Effector memory CD4-positive, alpha-beta T cell (primary cell): Measurements from ENCODE around the gene FAM3A.

Source experiments
- DNase-seq, 3 donors: peaks; one replicate each; pipeline ENCODE4 v3.0.0-alpha.2; 2020
- H3K27ac ChIP-seq: 2 replicates; pipeline ENCODE4 v1.7.0; 2013; ENCODE audit warnings: mild to moderate bottlenecking, low read length, moderate library complexity; ENCODE audit not compliant: insufficient read depth, poor library complexity, severe bottlenecking
- H3K27me3 ChIP-seq: replicated peaks from 2 replicates; pipeline ENCODE4 v1.7.0; 2013; ENCODE audit warnings: mild to moderate bottlenecking, low read length; ENCODE audit not compliant: insufficient read depth, control insufficient read depth, poor library complexity, severe bottlenecking
- H3K36me3 ChIP-seq: 2 replicates; pipeline ENCODE4 v1.7.0; 2013; ENCODE audit warnings: mild to moderate bottlenecking, low read length, moderate library complexity; ENCODE audit not compliant: control insufficient read depth, insufficient read depth
- H3K4me1 ChIP-seq: 2 replicates; pipeline ENCODE4 v1.7.0; 2013; ENCODE audit warnings: low read length, mild to moderate bottlenecking; ENCODE audit not compliant: control insufficient read depth, insufficient read depth, poor library complexity, severe bottlenecking
- H3K4me3 ChIP-seq: 2 replicates; pipeline ENCODE4 v1.7.0; 2013; ENCODE audit warnings: low read length, low read depth, mild to moderate bottlenecking; ENCODE audit not compliant: insufficient read depth, poor library complexity, severe bottlenecking
- H3K9me3 ChIP-seq: 2 replicates; pipeline ENCODE4 v1.7.0; 2013; ENCODE audit warnings: mild to moderate bottlenecking, low read length, moderate library complexity; ENCODE audit not compliant: control insufficient read depth

FAM3A gene

DNA sequence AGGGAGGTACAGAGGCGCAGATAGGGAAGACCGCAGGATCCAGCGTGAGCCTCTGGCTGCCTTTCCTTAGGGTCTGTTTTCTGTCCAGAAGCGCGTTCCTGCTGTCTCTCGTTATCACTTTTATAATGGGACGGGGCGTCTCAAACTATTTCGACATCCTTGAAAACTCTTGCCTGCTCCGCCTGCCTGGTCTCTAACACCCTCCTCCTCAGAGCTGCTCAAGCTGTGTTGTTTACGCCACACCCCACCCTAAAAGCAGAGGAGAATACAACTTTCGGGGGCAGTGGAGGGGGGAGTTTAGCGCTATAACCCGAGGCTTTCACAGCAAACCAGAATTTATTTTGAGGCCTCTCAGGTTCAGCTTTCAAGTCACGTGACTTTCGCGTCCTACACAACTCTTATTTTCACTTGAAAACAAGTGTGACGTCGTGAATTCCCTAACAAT lies 646 bp upstream of the FAM3A start:
- H3K4me1 ChIP-seq: no peaks in the 10 kb centered on the region
- DNase-seq: peak in 1 of 3 donors; percentile 2
- H3K27me3 ChIP-seq: no peaks in the 10 kb centered on the region
- H3K9me3 ChIP-seq: no peaks in the 10 kb centered on the region
- H3K27ac ChIP-seq: peak overlapping the region; percentile 60
- H3K4me3 ChIP-seq: peak overlapping the region; percentile 40
- no peaks in the 10 kb centered on the region for H3K36me3 ChIP-seq

DNA sequence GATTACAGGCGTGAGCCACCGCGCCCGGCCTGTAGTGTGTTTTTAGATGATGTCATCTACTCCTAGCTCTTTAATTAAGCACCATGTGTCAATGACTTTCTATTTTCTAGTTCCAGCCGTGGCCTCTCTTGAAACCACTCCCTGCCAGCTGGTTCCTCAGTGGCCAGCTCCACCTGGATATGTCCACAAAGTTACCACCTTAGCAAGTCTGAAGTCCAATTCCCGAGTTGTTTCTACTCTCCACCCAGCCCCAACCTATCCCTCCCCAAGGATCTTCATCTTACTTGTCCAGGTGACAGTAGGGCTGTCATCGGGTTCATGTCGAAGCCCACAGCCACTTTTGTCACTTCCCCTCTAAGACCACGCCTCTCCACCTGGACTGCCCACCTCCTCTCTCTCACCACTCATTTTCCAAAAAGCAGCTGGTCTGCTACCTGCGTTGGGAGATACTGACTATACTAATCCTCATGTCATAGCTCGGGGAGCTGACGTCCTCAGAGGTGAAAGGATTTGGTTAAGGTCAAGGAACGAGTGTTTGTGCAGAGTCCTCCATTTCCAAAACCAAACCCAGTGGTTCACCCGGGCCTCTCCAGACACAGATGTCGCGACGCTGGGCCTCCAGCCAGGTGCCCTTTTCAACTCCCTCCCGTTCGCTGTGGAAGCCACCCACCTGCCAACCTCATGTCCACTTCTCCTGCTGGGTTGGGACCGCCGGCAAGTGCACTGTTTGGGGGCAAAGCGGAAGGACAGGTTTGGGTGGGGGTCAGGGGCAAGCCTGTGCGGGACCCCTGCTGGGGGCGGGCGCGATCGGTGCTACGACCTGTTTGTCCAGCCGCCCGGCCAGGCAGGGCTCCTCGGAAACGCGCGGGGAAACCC lies 704 bp downstream of the FAM3A start:
- DNase-seq: peak in 1 of 3 donors; percentile 7
- Histone ChIP-seq H3K9me3 (no peaks in the 10 kb centered on the region), H3K27ac (peak overlapping the region; percentile 83), H3K4me1 (no peaks in the 10 kb centered on the region), H3K4me3 (peak overlapping the region; percentile 67), H3K27me3 (no peaks in the 10 kb centered on the region), H3K36me3 (no peaks in the 10 kb centered on the region)

DNA sequence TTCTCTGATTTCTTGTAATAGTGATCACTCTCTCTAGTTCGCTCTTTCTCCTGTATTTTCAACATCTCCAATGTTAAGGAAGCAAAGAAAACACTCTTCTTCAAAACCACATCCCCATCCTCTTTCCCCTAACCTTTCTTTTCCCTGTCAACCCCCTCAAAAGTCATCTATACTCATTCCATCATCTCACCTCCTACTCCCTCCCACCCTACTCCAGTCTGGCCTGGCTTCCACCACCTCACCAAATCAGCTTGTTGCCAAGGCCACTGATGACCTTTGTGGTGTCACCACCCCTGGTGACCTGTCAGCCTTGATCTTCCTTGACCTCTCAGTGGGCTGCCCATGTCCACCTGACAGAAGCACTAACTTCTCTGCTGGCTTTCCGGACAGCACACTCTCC lies 2.3 kb downstream of the FAM3A start:
- Histone ChIP-seq H3K4me3 (no peak overlapping the region), H3K27me3 (no peaks in the 10 kb centered on the region), H3K27ac (no peak overlapping the region), H3K36me3 (no peaks in the 10 kb centered on the region), H3K4me1 (no peaks in the 10 kb centered on the region), H3K9me3 (no peaks in the 10 kb centered on the region)
- DNase-seq: no peak

DNA sequence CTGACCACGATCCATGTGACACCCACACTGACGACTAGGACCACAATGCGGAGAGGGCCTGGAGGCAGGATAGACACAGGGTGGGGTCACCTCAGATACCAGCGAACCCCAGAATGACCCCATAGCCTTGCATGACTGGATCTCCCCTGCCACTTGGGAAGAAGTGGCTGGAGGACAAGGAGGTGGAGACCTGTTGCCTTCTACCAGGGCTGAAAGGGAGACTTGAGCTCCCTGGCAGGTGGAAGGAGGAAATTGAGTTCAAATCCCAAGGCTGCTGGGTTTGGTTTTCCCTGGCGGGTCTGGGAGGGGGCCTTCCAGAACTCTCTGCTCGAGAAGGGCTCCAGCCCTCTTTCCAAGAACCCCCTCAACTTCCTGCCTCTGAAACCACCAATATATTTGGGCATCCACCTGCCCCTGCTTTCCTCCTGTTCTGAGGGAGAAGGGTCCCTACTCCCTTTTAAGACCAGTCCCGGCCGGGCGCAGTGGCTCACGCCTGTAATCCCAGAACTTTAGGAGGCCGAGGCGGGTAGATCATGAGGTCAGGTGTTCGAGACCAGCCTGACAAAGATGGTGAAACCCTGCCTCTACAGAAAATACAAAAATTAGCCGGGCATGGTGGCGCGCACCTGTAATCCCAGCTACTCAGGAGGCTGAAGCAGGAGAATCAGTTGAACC lies 3.0 kb downstream of the FAM3A start:
- no peak for DNase-seq
- H3K27me3 ChIP-seq: no peaks in the 10 kb centered on the region
- H3K4me3 ChIP-seq: no peak overlapping the region
- no peaks in the 10 kb centered on the region for H3K4me1 ChIP-seq
- no peak overlapping the region for H3K27ac ChIP-seq
- no peaks in the 10 kb centered on the region for H3K9me3 ChIP-seq
- no peaks in the 10 kb centered on the region for H3K36me3 ChIP-seq

DNA sequence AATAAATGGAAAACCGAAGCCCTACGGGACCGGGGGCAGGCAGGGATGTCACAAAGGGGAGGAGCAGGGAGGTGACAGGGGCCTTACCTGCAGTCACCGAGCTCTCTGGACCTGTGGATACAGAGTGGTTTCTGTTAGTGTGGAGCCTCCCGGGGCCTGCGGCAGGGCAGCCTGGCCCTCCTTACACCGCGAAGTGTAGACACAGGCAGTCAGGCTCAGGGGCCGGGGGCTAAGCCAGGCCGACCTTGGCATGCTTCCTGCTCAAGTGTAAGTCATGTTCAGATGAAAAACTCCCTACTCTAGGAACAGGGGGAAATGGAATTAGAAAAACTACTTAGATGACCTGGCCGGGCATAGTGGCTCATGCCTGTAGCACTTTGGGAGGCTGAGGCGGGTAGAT lies 4.3 kb downstream of the FAM3A start:
- Histone ChIP-seq H3K4me1 (no peaks in the 10 kb centered on the region), H3K9me3 (no peaks in the 10 kb centered on the region), H3K36me3 (no peaks in the 10 kb centered on the region), H3K4me3 (no peak overlapping the region), H3K27ac (peak overlapping the region; percentile 32), H3K27me3 (no peaks in the 10 kb centered on the region)
- DNase-seq: no peak

DNA sequence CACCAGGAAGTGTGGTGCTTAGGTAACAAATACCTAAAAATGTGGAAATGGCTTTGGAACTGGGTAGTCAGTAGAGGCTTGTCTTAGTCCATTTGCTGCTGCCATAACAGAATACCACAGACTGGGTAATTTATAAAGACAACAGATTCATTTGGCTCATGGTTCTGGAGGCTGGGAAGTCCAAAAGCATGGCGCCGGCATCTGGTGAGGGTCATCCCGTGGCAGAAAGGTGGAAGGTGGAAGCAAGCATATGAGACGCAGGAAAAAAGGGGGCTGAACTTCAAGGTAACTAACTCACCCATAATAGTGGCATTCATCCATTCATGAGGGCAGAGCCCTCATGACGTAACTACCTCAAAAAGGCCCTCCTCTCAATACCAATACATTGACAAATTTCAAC lies 6.6 kb downstream of the FAM3A start:
- Histone ChIP-seq H3K27ac (no peak overlapping the region), H3K36me3 (no peaks in the 10 kb centered on the region), H3K27me3 (no peaks in the 10 kb centered on the region), H3K4me1 (no peaks in the 10 kb centered on the region), H3K4me3 (no peak overlapping the region), H3K9me3 (no peaks in the 10 kb centered on the region)
- no peak for DNase-seq

DNA sequence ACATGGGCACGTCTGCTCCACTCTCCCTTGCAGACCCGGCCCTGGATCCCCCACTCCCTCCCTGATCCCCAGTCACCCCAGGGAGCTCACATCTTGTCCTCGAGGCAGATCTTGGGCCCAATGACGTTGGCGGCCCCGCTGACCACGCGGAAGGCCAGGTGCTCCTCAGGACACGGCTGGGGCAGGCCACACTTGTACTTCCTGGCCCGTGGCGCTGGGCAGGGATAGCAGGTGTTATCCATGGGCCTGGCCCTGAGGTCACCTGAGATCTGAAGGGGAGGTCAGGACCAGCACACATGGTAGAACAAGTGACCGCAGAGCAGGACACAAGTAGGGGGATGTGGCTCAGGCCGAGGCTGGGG lies 7.7 kb downstream of the FAM3A start:
- H3K4me1 ChIP-seq: no peaks in the 10 kb centered on the region
- H3K27me3 ChIP-seq: no peaks in the 10 kb centered on the region
- no peaks in the 10 kb centered on the region for H3K36me3 ChIP-seq
- H3K27ac ChIP-seq: no peak overlapping the region
- no peaks in the 10 kb centered on the region for H3K9me3 ChIP-seq
- DNase-seq: no peak
- H3K4me3 ChIP-seq: no peak overlapping the region

DNA sequence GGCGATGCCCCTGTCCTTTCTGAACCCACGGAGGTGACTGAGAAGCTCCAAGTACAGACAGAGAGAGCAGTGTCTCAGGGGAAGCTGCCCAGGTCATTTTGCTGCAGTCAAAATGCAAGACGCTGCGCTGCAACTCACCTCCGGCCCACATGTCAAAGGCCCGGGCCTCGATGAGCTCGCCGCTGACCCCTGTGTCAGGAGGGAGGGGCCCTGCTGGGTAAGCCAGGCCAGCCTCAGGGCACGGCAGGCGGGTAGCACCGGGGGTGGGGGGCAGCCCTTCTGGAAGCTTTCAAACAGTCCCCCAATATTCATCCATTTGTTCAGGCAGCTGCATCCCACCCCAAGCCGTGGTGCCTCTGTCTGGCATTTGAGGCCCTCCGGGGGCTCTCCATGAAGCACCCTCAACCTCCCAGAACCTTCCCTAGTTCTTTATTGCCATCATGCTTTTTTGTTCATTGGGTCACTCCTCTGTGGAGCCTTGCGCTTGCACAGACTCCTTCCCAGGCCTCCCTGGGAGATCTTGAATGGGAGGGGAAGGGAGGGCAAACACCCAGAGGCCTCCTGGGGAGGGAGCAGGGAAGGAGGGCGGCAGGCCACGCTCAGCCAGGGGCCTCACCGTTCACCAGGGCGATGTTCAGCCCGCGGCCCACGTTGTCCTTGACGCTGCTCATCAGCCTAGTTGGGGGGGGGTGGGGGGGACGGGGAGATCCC lies 8.2 kb downstream of the FAM3A start:
- Histone ChIP-seq H3K36me3 (no peaks in the 10 kb centered on the region), H3K4me3 (no peak overlapping the region), H3K27ac (no peak overlapping the region), H3K27me3 (no peaks in the 10 kb centered on the region), H3K9me3 (no peaks in the 10 kb centered on the region), H3K4me1 (no peaks in the 10 kb centered on the region)
- DNase-seq: no peak

DNA sequence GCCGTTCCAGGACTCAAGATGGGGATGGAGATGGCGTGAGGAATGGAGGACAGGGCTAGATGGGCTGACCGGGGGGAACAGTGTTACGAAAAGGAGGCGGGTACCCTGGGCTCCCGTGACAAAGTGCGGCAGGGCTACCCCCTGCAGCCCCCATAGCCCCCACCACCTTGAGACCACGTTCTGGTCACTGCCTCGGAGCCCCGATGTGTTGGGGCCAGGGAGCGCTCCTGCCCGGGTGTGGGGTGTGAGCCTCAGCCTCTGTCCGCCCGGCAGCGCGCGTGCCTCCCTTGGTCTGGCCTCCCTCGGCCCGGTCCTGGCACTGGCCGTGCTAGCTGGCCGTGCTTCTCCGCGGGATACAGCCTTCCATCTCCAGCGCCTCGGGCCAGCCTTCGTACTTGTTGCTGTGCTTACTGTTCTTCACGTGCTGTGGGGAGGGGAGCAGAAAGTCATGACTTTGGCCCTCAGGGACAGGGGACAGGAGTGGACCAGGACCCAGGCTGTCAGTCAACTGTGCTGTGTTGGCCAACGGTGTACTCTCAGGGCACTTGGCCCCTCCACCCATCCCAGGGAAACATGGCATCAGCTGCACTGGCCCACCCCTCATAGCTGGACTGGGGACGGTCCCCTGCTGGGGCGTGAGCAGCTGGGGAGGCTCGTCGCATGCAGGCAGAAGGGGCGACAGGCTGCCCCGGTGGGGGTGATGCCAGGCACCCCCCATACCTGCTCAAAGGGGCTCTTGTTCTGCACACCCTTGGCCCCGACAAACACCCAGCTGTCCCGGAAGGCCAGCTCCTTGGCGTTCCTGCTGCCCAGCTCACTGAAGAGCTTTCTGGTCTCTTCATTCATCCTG lies 9.3 kb downstream of the FAM3A start:
- no peak overlapping the region for H3K4me3 ChIP-seq
- H3K9me3 ChIP-seq: no peaks in the 10 kb centered on the region
- H3K27ac ChIP-seq: no peak overlapping the region
- H3K36me3 ChIP-seq: no peaks in the 10 kb centered on the region
- DNase-seq: no peak
- H3K4me1 ChIP-seq: no peaks in the 10 kb centered on the region
- no peaks in the 10 kb centered on the region for H3K27me3 ChIP-seq
